Ishikawa (cell line): ENCODE measurements around the gene PPOX.

Source experiments
- CEBPB ChIP-seq: IDR thresholded peaks from 2 replicates; pipeline ENCODE4 v1.6.1; 2012
- CREB1 ChIP-seq: IDR thresholded peaks from 2 replicates; pipeline ENCODE4 v1.6.1; 2012; ENCODE audit warnings: low read depth
- EGR1 ChIP-seq: IDR thresholded peaks from 2 replicates; pipeline ENCODE4 v1.6.1; 2012
- EP300 ChIP-seq: IDR thresholded peaks from 2 replicates; pipeline ENCODE4 v1.6.1; 2012; ENCODE audit warnings: borderline replicate concordance
- FOXM1 ChIP-seq: IDR thresholded peaks from 2 replicates; pipeline ENCODE4 v1.6.1; 2012; ENCODE audit warnings: low read depth, borderline replicate concordance
- NFIC ChIP-seq: IDR thresholded peaks from 2 replicates; pipeline ENCODE4 v1.6.1; 2012
- RAD21 ChIP-seq: IDR thresholded peaks from 2 replicates; pipeline ENCODE4 v1.6.1; 2012; ENCODE audit warnings: low read depth
- TAF1 ChIP-seq: IDR thresholded peaks from 2 replicates; pipeline ENCODE4 v1.6.1; 2012; ENCODE audit warnings: low read depth, mild to moderate bottlenecking
- TCF12 ChIP-seq: IDR thresholded peaks from 2 replicates; pipeline ENCODE4 v1.6.1; 2012; ENCODE audit warnings: low read depth
- TEAD4 ChIP-seq: IDR thresholded peaks from 2 replicates; pipeline ENCODE4 v1.6.1; 2012
- YY1 ChIP-seq: IDR thresholded peaks from 2 replicates; pipeline ENCODE4 v1.6.1; 2012; ENCODE audit warnings: low read depth
- ZBTB7A ChIP-seq: IDR thresholded peaks from 2 replicates; pipeline ENCODE4 v1.6.1; 2012; ENCODE audit warnings: low read depth
- TF ChIP-seq, protein P1 (sequence below): IDR thresholded peaks from 2 replicates; pipeline ENCODE4 v1.6.1; 2012
- TF ChIP-seq, protein P2 (sequence below): IDR thresholded peaks from 2 replicates; pipeline ENCODE4 v1.6.1; 2012; ENCODE audit warnings: low read depth, mild to moderate bottlenecking
- TF ChIP-seq, protein P3 (sequence below): IDR thresholded peaks from 2 replicates; pipeline ENCODE4 v1.6.1; 2012

PPOX gene

DNA sequence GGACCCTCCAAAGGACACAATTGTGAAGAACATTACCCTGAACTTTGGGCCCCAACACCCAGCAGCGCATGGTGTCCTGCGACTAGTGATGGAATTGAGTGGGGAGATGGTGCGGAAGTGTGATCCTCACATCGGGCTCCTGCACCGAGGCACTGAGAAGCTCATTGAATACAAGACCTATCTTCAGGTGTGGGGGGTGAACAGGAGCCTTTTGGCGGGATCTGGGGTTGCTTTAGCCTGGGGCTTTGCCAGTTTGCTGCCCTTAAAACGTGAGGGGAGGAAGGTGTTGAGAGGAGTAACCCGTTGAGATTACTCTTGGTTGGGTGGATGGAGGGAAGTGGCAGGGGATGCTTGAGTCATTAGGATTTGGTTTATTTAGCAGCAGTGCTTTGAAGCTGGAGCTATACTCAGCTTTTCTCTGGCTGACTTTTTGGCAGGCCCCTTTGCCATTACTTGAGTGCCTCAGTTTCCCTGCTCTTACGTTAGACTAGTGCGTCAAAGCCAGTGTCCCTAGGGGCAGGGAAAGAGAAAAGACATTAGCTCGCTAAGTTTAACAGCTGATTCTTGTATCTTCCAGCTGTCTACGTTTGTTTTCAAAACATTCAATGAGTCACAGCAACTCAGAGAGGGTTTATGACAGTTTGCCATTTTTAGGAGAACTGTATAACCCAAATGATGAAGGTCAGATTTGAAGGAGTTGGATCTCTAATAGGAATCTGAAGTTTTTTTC lies 40.4 kb downstream of the PPOX start:
- no peak for TF ChIP-seq EGR1

DNA sequence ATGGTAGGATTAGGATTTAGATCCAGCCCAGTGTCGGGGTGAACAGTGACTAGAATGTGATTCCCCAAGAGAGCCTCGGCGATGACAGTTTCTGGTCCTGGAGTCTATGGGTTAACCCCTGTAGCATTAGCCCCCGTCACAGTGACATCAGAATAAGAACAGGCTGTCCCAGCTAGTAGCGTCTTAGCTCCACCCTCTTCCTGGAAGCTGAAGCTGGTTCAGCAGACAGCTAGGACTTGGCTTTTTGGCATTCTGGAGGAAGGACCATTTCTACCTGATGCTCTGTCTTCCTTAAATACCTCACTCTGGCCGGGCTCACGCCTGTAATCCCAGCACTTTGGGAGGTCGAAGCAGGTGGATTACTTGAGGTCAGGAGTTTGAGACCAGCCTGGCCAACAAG lies 40.9 kb downstream of the PPOX start:
- TF ChIP-seq EP300 (no peak), ZBTB7A (no peak), YY1 (no peak), TCF12 (no peak), NFIC (no peak), TEAD4 (no peak), CREB1 (no peak), CEBPB (no peak), EGR1 (no peak), TAF1 (no peak), FOXM1 (no peak), RAD21 (no peak)
- TF ChIP-seq, protein P1, sequence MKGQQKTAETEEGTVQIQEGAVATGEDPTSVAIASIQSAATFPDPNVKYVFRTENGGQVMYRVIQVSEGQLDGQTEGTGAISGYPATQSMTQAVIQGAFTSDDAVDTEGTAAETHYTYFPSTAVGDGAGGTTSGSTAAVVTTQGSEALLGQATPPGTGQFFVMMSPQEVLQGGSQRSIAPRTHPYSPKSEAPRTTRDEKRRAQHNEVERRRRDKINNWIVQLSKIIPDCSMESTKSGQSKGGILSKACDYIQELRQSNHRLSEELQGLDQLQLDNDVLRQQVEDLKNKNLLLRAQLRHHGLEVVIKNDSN: no peak
- TF ChIP-seq, protein P2, sequence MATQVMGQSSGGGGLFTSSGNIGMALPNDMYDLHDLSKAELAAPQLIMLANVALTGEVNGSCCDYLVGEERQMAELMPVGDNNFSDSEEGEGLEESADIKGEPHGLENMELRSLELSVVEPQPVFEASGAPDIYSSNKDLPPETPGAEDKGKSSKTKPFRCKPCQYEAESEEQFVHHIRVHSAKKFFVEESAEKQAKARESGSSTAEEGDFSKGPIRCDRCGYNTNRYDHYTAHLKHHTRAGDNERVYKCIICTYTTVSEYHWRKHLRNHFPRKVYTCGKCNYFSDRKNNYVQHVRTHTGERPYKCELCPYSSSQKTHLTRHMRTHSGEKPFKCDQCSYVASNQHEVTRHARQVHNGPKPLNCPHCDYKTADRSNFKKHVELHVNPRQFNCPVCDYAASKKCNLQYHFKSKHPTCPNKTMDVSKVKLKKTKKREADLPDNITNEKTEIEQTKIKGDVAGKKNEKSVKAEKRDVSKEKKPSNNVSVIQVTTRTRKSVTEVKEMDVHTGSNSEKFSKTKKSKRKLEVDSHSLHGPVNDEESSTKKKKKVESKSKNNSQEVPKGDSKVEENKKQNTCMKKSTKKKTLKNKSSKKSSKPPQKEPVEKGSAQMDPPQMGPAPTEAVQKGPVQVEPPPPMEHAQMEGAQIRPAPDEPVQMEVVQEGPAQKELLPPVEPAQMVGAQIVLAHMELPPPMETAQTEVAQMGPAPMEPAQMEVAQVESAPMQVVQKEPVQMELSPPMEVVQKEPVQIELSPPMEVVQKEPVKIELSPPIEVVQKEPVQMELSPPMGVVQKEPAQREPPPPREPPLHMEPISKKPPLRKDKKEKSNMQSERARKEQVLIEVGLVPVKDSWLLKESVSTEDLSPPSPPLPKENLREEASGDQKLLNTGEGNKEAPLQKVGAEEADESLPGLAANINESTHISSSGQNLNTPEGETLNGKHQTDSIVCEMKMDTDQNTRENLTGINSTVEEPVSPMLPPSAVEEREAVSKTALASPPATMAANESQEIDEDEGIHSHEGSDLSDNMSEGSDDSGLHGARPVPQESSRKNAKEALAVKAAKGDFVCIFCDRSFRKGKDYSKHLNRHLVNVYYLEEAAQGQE: no peak
- TF ChIP-seq, protein P3, sequence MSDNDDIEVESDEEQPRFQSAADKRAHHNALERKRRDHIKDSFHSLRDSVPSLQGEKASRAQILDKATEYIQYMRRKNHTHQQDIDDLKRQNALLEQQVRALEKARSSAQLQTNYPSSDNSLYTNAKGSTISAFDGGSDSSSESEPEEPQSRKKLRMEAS: no peak

DNA sequence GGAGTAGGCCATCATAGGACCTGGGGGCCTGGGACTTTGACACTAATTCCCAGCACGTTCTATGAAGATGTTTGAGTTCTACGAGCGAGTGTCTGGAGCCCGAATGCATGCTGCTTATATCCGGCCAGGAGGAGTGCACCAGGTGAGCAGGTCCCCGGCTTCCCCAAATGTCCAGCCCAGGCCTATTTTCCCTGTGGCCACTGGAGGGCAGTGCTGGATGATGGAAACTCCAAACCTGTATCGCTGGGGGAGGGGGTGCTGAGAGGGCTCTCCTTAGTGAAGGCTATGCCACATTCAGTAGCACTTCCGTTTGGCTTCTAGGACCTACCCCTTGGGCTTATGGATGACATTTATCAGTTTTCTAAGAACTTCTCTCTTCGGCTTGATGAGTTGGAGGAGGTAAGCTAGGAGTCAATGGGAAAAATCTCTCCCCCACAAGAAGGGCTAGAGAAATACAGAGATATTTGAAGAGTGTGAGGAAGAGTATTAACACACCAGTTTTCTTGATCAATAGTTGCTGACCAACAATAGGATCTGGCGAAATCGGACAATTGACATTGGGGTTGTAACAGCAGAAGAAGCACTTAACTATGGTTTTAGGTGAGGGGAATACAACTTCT lies 43.7 kb downstream of the PPOX start:
- TF ChIP-seq CREB1 (no peak), RAD21 (peak; percentile 78)

DNA sequence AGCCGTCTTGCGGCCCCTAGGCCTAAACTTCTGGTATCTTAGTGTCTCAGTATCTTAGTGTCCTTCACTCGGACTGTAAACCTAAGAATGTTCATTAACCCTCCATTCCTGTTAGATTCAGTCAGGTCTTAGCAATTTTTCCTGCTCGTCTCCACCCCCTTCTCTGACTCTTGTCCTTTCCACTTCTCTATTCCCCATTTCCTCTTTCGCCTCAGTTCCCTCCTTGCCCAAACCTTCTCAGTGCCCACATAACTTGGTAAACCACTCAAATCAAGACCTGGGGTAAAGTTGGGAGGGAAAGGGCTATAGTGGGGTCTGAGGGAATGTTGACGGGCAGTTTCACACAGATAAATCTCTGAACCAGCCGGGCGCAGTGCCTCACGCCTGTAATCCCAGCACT lies 48.1 kb downstream of the PPOX start:
- no peak for TF ChIP-seq ZBTB7A
- no peak for TF ChIP-seq CREB1
- no peak for TF ChIP-seq YY1
- no peak for TF ChIP-seq TAF1
- TF ChIP-seq EGR1: no peak
- TF ChIP-seq, protein P1: no peak
- TF ChIP-seq, protein P3: no peak
- TF ChIP-seq RAD21: no peak
- TF ChIP-seq TEAD4: no peak
- no peak for TF ChIP-seq TCF12
- TF ChIP-seq NFIC: no peak
- no peak for TF ChIP-seq CEBPB
- TF ChIP-seq FOXM1: no peak

DNA sequence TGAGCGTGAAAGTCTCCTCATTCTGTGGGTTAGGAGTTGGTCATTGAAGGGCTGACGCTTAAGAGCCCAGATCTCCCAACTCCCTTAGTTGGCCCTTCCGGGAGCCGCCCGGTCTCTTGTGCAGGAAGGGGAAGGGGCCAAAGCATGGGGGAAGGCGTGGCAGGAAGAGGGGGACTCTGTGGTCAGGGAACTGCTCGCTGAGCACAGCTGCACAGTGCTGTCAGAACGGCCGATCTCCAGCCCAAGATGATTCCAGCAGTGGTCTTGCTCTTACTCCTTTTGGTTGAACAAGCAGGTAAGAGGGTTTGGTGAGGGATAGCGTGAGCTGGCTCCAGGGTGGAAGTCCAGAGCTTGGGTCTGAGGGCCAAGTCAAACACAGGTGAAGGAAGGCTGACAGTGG lies 48.9 kb downstream of the PPOX start, which contains the start of gene FCER1G:
Gene FCER1G (plus strand): TSS at position 220 of the 400 bp plus-strand sequence. CDS start 27 bp downstream, at position 247.
- TF ChIP-seq, protein P2: no peak
- TF ChIP-seq TAF1: no peak
- TF ChIP-seq, protein P3: no peak
- TF ChIP-seq NFIC: no peak
- TF ChIP-seq TCF12: no peak
- TF ChIP-seq YY1: no peak
- TF ChIP-seq, protein P1: no peak
- no peak for TF ChIP-seq RAD21
